A673 (cell line): Measurements from ENCODE around the gene NKX2-4. TPM values are rescaled to one million over a fixed set of nuclear protein-coding genes. Genes with fewer than 3 reads are reported as not detected.
A peak's percentile ranks its signal among the peaks of the same experiment; 100 is the strongest.

ENCODE experiments used
- BruUV-seq: library from RNA; stranded (reverse); fragments of 400-500 nt; replicated peaks from 2 replicates; lab custom pipeline; 2021; lab: Mats Ljungman, UMichigan
- CTCF ChIA-PET: fragments of 300-600 bp; sonication (Branson Sonifier 250); formaldehyde crosslinking; loops from one replicate; lab custom pipeline; 2022; ENCODE audit warnings: antibody characterized with exemption; lab: Charles Lee
- POLR2A ChIA-PET: fragments of 300-600 bp; sonication (Branson Sonifier 250); formaldehyde crosslinking; loops from one replicate; lab custom pipeline; 2022; ENCODE audit warnings: antibody characterized with exemption; ENCODE audit not compliant: low non-redundant PET; lab: Charles Lee
- DNase-seq: peaks from one replicate; pipeline ENCODE4 v3.0.0-alpha.2; 2015; ENCODE audit warnings: low spot score
- H3K27ac ChIP-seq: fragments of 200-600 bp; sonication (generic); 2 replicates; pipeline ENCODE4 v1.5.1; 2016; ENCODE audit warnings: mixed run types, low read depth, mild to moderate bottlenecking, mixed read lengths, antibody characterized with exemption, low read length; ENCODE audit not compliant: poor library complexity, severe bottlenecking
- H3K27me3 ChIP-seq: fragments of 200-600 bp; sonication (generic); replicated peaks from 2 replicates; pipeline ENCODE4 v1.6.1; 2017; ENCODE audit warnings: mixed run types, low read depth, mild to moderate bottlenecking, mixed read lengths, antibody characterized with exemption, low read length; ENCODE audit not compliant: insufficient read depth, poor library complexity
- H3K36me3 ChIP-seq: fragments of 200-600 bp; sonication (generic); 2 replicates; pipeline ENCODE4 v1.6.1; 2016; ENCODE audit warnings: mixed run types, mild to moderate bottlenecking, mixed read lengths, antibody characterized with exemption, low read length; ENCODE audit not compliant: insufficient read depth, poor library complexity, severe bottlenecking
- H3K4me1 ChIP-seq: fragments of 200-600 bp; sonication (generic); 2 replicates; pipeline ENCODE4 v1.6.1; 2017; ENCODE audit warnings: mixed run types, mild to moderate bottlenecking, mixed read lengths, antibody characterized with exemption, low read length; ENCODE audit not compliant: insufficient read depth, poor library complexity, severe bottlenecking
- H3K4me3 ChIP-seq: fragments of 200-600 bp; sonication (generic); 2 replicates; pipeline ENCODE4 v1.5.1; 2016; ENCODE audit warnings: low read depth, mixed run types, mild to moderate bottlenecking, mixed read lengths, low read length; ENCODE audit not compliant: poor library complexity, severe bottlenecking
- H3K9me3 ChIP-seq: fragments of 200-600 bp; sonication (generic); 2 replicates; pipeline ENCODE4 v1.6.1; 2016; ENCODE audit warnings: mixed run types, low read depth, mild to moderate bottlenecking, mixed read lengths, antibody characterized with exemption, low read length; ENCODE audit not compliant: poor library complexity, severe bottlenecking
- EZH2 ChIP-seq: fragments of 200-600 bp; sonication (generic); IDR thresholded peaks from 2 replicates; pipeline ENCODE4 v1.6.1; 2017; ENCODE audit warnings: borderline replicate concordance, low read depth, mild to moderate bottlenecking, mixed read lengths, antibody characterized with exemption, low read length; ENCODE audit not compliant: poor library complexity, severe bottlenecking
- intact Hi-C: fragments of 100-400 bp; cut with micrococcal nuclease; formaldehyde crosslinking; loops from one replicate; pipeline ENCODE4 v1.10.0; 2022; ENCODE audit not compliant: unreplicated experiment
- total RNA-seq: library from RNA; stranded (reverse); gene quantifications from 2 replicates; pipeline ENCODE4 v1.2.3, GENCODE V29; 2021
- TF ChIP-seq, protein P1 (sequence below): fragments of 300-800, 200-600 bp; sonication (generic); conservative IDR thresholded peaks from 2 replicates; pipeline ENCODE4 v1.5.1; 2017; ENCODE audit warnings: low read depth, mild to moderate bottlenecking, antibody characterized with exemption, low read length, moderate library complexity, mixed read lengths

Gene NKX2-4
- total RNA-seq, 1 experiment from 2014 or later = 0.13 TPM

DNA sequence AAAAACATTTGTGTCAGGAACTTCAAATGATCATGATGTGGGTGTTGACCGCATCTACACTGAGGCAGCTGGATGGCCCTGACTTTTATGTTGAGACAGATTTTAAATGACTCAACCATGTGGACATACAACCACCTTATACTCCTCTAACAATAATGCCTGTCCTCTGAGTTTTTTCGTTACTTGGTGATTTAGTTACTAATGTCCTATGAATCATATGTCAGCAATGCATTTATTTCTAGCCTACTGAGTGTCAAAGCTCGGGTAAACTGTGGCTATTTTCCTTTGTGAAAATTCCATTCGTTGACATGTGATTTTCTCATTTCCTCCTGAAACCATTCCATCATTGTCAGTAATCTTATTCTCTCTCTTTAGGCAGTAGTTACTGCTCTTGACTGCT lies 38.9 kb upstream of the NKX2-4 start:
- CTCF ChIA-PET = no interaction called here
- Histone ChIP-seq H3K27ac (no peak overlapping the region), H3K4me3 (no peak overlapping the region)

DNA sequence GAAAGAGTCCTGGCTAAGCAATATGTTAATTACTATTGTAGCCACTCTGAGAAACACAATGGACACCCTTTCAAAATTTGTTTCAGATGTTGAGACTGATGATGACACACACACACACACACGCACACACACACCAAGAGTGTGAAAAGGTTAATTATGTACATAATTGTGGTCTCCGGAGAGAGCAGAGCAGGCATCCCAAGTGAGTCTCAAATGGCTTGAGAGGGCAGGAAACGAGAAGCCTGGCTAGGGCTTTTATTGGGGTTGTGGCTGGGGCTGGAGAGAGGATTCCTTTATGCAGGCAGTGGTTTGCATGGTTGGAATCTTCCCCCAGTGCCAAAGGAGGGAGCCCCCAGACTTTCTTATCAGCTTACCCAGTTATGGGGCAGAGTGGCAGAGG lies 38.2 kb upstream of the NKX2-4 start:
- TF ChIP-seq, protein P1, sequence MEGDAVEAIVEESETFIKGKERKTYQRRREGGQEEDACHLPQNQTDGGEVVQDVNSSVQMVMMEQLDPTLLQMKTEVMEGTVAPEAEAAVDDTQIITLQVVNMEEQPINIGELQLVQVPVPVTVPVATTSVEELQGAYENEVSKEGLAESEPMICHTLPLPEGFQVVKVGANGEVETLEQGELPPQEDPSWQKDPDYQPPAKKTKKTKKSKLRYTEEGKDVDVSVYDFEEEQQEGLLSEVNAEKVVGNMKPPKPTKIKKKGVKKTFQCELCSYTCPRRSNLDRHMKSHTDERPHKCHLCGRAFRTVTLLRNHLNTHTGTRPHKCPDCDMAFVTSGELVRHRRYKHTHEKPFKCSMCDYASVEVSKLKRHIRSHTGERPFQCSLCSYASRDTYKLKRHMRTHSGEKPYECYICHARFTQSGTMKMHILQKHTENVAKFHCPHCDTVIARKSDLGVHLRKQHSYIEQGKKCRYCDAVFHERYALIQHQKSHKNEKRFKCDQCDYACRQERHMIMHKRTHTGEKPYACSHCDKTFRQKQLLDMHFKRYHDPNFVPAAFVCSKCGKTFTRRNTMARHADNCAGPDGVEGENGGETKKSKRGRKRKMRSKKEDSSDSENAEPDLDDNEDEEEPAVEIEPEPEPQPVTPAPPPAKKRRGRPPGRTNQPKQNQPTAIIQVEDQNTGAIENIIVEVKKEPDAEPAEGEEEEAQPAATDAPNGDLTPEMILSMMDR = no peak
- no peak for TF ChIP-seq EZH2
- no peaks in the 10 kb centered on the region for H3K27me3 ChIP-seq
- intact Hi-C loops = no loop called here
- no peaks in the 10 kb centered on the region for H3K36me3 ChIP-seq
- DNase-seq = no peak
- CTCF ChIA-PET = no interaction called here
- H3K4me1 ChIP-seq = no peaks in the 10 kb centered on the region
- H3K9me3 ChIP-seq = no peaks in the 10 kb centered on the region
- BruUV-seq = no TSS peak
- POLR2A ChIA-PET = no interaction called here
- H3K27ac ChIP-seq = no peak overlapping the region
- no peak overlapping the region for H3K4me3 ChIP-seq

More for the DNA sequence above, 38.9 kb upstream of the NKX2-4 start:
- Histone ChIP-seq H3K9me3 (no peaks in the 10 kb centered on the region), H3K27me3 (no peaks in the 10 kb centered on the region), H3K4me1 (no peaks in the 10 kb centered on the region), H3K36me3 (no peaks in the 10 kb centered on the region)
- peak; percentile 11 for DNase-seq
- TF ChIP-seq EZH2 = no peak
- POLR2A ChIA-PET = no interaction called here
- no TSS peak for BruUV-seq
- intact Hi-C loops = no loop called here

DNA sequence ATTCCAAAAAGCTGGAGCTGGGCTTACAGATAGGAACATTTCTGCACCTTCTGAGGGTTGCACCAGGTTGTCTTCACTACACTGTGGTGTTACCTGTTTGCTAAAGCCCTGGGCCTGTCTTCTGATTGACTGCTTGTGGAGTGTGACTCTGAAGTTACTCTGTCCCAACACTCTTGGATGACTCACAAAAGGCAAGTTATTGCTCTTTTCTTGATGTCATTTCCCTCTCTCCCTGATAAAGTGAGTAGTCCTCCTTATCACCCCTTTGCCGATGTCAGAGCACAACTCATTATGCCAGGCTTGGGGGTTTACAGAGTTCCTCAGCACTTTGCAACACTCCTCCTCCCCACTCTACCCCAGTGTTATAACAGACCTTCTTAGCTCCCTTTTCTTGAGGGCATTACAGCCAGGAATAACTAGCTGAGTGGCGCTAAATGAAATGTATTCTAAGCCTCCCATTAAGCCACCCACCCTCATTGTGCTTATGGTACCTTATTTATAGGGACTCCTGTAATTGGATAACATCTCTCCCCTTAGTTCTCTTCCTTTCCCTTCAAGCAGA lies 36.1 kb upstream of the NKX2-4 start:
- H3K27ac ChIP-seq = no peak overlapping the region
- no peak overlapping the region for H3K4me3 ChIP-seq
- H3K27me3 ChIP-seq = no peaks in the 10 kb centered on the region
- H3K36me3 ChIP-seq = no peaks in the 10 kb centered on the region
- POLR2A ChIA-PET = no interaction called here
- CTCF ChIA-PET = no interaction called here
- intact Hi-C loops = no loop called here
- no peaks in the 10 kb centered on the region for H3K4me1 ChIP-seq
- no peak for DNase-seq
- H3K9me3 ChIP-seq = no peaks in the 10 kb centered on the region
- no TSS peak for BruUV-seq
- no peak for TF ChIP-seq EZH2
- TF ChIP-seq, protein P1 = no peak

DNA sequence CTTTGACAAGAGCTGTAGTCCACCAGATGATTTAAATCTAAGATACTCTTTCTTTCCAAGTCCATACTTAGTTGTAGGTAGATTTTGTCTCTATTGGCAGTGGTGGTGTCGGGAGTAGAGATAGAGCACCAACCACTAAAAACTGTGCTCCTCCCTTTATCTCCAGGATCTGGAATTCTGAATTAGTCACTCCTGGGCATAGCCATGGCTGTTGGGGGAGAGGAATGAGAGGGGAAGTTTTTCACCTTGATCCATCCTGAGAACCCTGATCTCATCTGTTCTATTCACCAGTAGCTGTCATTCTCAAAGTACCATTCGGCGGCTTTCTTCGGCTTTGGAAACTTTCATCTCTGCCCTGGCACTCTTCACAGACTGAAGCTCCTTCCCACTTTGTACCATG lies 35.6 kb upstream of the NKX2-4 start:
- CTCF ChIA-PET = no interaction called here

More for the DNA sequence above, 35.6 kb upstream of the NKX2-4 start:
- no TSS peak for BruUV-seq
- intact Hi-C loops = no loop called here
- POLR2A ChIA-PET = no interaction called here
- Histone ChIP-seq H3K9me3 (no peaks in the 10 kb centered on the region), H3K27me3 (no peaks in the 10 kb centered on the region), H3K36me3 (no peaks in the 10 kb centered on the region), H3K4me1 (no peaks in the 10 kb centered on the region), H3K27ac (no peak overlapping the region), H3K4me3 (no peak overlapping the region)
- TF ChIP-seq, protein P1 = no peak
- no peak for TF ChIP-seq EZH2
- no peak for DNase-seq
